Sigmoid colon (tissue), 4 donors: ENCODE data around the gene GARIN6.

ENCODE experiments used
- CTCF ChIP-seq, 4 experiments: fragments of 450-650 bp in 3 of 4; fragments of 200-600 bp in 1 of 4; IDR thresholded peaks; one replicate each; pipeline ENCODE4 v1.5.1; 2016 to 2019; ENCODE audit warnings: antibody characterized with exemption in 4 of 4, mild to moderate bottlenecking in 3 of 4, moderate library complexity in 2 of 4
- EP300 ChIP-seq, 4 donors: sonication (generic); formaldehyde crosslinking; IDR thresholded peaks; one replicate each; pipeline ENCODE4 v1.6.1; 2017; ENCODE audit warnings: antibody characterized with exemption in 4 of 4
- POLR2A ChIP-seq, 2 donors: fragments of 450-650 bp; IDR thresholded peaks; one replicate each; pipeline ENCODE4 v1.6.1; 2016; ENCODE audit warnings: antibody characterized with exemption in 2 of 2, mild to moderate bottlenecking in 2 of 2, moderate library complexity in 2 of 2
- POLR2AphosphoS5 ChIP-seq, 4 donors: sonication (generic); formaldehyde crosslinking; IDR thresholded peaks; one replicate each; pipeline ENCODE4 v1.6.1; 2017; ENCODE audit warnings: antibody characterized with exemption in 4 of 4

DNA sequence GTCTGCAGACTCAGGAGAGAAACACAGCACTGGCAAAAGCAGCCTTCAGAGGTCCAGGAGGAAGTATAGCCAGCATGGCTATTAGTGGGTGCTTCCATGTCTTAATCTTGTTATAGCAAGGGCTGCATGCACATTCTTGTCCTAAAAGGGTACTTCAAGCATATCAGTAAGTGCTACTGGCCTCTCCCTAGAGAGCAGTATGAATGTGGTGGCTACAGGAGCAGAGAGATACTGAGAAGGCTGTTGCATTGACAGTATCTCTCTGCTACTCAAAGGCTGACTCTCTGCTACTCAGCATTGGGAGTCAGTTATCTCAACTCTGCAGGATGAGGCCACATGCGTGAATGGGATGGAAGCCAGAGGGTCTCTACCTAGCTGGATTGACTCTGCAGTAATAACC is 2.0 kb downstream of the GARIN6 start:
- TF ChIP-seq CTCF (IDR thresholded peaks at IDR 0.05), result no peak
- TF ChIP-seq POLR2A (IDR thresholded peaks at IDR 0.05), result no peak
- no peak for TF ChIP-seq POLR2AphosphoS5 (IDR thresholded peaks at IDR 0.05)
- TF ChIP-seq EP300 (IDR thresholded peaks at IDR 0.05), result no peak
